ENCODE data around the gene RSPH1.

GRCh38 chr21:42475526-42476387 is 20.3 kb downstream of the RSPH1 start:
- TF ChIP-seq CTCF (IDR thresholded peaks at IDR 0.05) (no peak), POLR2A (IDR thresholded peaks at IDR 0.05) (no peak)
